ENCODE measurements around the gene NUTM2A.
"Not testable (repeated sequence)": the region's sequence is repeated elsewhere in the genome, so short reads cannot be mapped to it uniquely, and the experiment has no call there.

Gene NUTM2A

GRCh38 chr10:87225148-87225547, at the start of gene NUTM2A:
Gene NUTM2A, plus strand, starts transcription at chr10:87225448. Its CDS starts 383 bp downstream, at chr10:87225831.
- not testable (repeated sequence) for DNase-seq (ENCODE audit: low read depth)

GRCh38 chr10:87177587-87177986, 47.7 kb upstream of the NUTM2A start:
- DNase-seq (ENCODE audit: low read depth), result not testable (repeated sequence)

GRCh38 chr10:87184421-87184820, 40.8 kb upstream of the NUTM2A start:
- DNase-seq (ENCODE audit: low read depth), result not testable (repeated sequence)

GRCh38 chr10:87186016-87186415, 39.2 kb upstream of the NUTM2A start:
- DNase-seq (ENCODE audit: low read depth), result not testable (repeated sequence)

- not testable (repeated sequence) for DNase-seq (ENCODE audit: low read depth)
Observed at GRCh38 chr10:87187573-87187972, 37.7 kb upstream of the NUTM2A start.

GRCh38 chr10:87191841-87192240, 33.4 kb upstream of the NUTM2A start:
- not testable (repeated sequence) for DNase-seq (ENCODE audit: low read depth)

- DNase-seq (ENCODE audit: low read depth), result peak; percentile 59
Observed at GRCh38 chr10:87200924-87201323, 24.3 kb upstream of the NUTM2A start.

- not testable (repeated sequence) for DNase-seq (ENCODE audit: low read depth)
Observed at GRCh38 chr10:87204801-87205200, 20.4 kb upstream of the NUTM2A start.

GRCh38 chr10:87206922-87207321, 18.3 kb upstream of the NUTM2A start:
- not testable (repeated sequence) for DNase-seq (ENCODE audit: low read depth)

- not testable (repeated sequence) for DNase-seq (ENCODE audit: low read depth)
Observed at GRCh38 chr10:87210309-87210708, 14.9 kb upstream of the NUTM2A start.

- DNase-seq (ENCODE audit: low read depth), result not testable (repeated sequence)
Observed at GRCh38 chr10:87211848-87212247, 13.4 kb upstream of the NUTM2A start.

GRCh38 chr10:87213150-87213765, 12.0 kb upstream of the NUTM2A start:
- DNase-seq (ENCODE audit: low read depth), result not testable (repeated sequence)

GRCh38 chr10:87213806-87214205, 11.4 kb upstream of the NUTM2A start:
- not testable (repeated sequence) for DNase-seq (ENCODE audit: low read depth)

GRCh38 chr10:87216120-87216519, 9.1 kb upstream of the NUTM2A start:
- not testable (repeated sequence) for DNase-seq (ENCODE audit: low read depth)

- DNase-seq (ENCODE audit: low read depth), result not testable (repeated sequence)
Observed at GRCh38 chr10:87219370-87219769, 5.9 kb upstream of the NUTM2A start.

GRCh38 chr10:87222789-87223188, 2.5 kb upstream of the NUTM2A start:
- not testable (repeated sequence) for DNase-seq (ENCODE audit: low read depth)

- DNase-seq (ENCODE audit: low read depth), result not testable (repeated sequence)
Observed at GRCh38 chr10:87228247-87228646, 3.0 kb downstream of the NUTM2A start.

- not testable (repeated sequence) for DNase-seq (ENCODE audit: low read depth)
Observed at GRCh38 chr10:87229211-87229610, 4.0 kb downstream of the NUTM2A start.

GRCh38 chr10:87234854-87235253, 9.6 kb downstream of the NUTM2A start:
- not testable (repeated sequence) for DNase-seq (ENCODE audit: low read depth)

GRCh38 chr10:87237244-87237643, 12.0 kb downstream of the NUTM2A start:
- not testable (repeated sequence) for DNase-seq (ENCODE audit: low read depth)

- not testable (repeated sequence) for DNase-seq (ENCODE audit: low read depth)
Observed at GRCh38 chr10:87239346-87239808, 14.1 kb downstream of the NUTM2A start.

- not testable (repeated sequence) for DNase-seq (ENCODE audit: low read depth)
Observed at GRCh38 chr10:87242192-87242591, 16.9 kb downstream of the NUTM2A start.

- DNase-seq (ENCODE audit: low read depth), result not testable (repeated sequence)
Observed at GRCh38 chr10:87247335-87247734, 22.1 kb downstream of the NUTM2A start.

All from HS-5 (cell line).